NOMO-1 treated with DMSO at 0.1 percent for 48 hours (cell line): ENCODE results near the gene C9orf50.

Experiments used
- DNase-seq: peaks from one replicate; lab custom pipeline; 2025; ENCODE audit not compliant: unreplicated experiment; lab: John Stamatoyannopoulos, UW

Gene C9orf50

GRCh38 chr9:129611307-129611800 is 9.5 kb downstream of the C9orf50 start:
- no peak for DNase-seq

- peak; percentile 53 for DNase-seq
Measured at GRCh38 chr9:129610473-129611306, 10.2 kb downstream of the C9orf50 start.

GRCh38 chr9:129610213-129610472 is 10.8 kb downstream of the C9orf50 start:
- no peak for DNase-seq

- DNase-seq, result no peak
Measured at GRCh38 chr9:129609486-129610212, 11.3 kb downstream of the C9orf50 start.

DNA sequence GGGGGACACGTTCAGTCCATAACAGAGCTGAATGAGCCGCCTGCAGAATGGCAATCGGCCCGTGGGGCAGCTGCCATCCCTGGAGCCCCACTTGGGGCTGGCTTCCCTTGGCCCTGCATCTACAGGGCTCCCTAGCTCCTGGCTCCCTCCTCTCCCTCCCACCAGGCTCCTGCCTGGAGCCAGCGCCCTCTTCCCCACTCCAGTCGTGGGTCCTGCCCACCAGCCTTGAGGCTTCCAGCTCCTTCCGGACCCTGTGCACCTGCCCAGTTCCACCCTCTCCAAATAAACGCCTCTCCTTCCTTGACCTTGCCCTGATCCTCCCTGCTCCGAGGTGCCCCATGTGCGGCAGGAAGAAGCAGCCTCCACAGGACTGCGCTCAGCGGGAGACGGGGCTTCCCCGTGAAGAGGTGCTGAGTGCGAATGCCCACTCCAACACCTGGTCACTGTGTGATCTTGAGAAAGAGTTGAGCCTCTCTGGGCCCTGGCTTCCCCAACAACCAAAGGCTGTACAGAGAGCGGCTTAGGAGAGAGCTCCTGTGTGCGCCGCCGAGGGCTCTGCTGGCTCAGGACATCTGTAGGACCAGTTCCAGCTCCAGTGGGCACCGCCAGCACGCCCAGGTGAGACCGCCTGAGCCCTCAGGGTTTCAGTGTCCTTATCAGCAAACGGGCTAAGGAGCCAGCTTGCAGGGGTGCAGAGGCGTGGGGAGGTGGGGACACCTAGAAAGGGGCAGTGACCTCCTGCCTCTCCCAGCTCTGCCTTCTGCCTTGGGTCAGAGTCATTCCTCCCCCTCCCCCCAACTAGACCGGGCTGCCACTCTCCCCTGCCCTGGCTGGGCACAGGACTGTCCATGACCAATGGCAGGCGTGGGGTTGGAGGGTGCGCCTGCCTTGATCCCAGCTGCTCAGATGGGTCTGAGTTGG is 12.1 kb downstream of the C9orf50 start:
- no peak for DNase-seq

DNA sequence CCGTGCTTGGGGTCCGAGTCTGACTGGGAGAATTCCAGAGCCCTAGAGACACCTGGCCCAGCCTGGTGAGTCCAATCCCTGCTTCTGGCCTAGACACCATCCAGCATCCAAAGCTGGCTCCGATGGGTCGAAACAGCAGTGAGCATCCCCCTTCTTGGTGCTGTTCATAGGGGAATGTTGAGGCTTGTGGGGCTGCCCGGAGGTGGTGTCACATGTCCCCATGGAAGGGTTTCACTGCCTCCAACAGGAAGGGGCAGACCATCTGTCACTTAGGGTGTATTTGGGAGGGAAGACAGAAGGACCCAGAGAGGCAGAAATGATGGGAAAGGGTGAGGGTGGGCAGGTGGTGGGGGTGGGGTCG is 13.9 kb downstream of the C9orf50 start:
- DNase-seq, result no peak

DNA sequence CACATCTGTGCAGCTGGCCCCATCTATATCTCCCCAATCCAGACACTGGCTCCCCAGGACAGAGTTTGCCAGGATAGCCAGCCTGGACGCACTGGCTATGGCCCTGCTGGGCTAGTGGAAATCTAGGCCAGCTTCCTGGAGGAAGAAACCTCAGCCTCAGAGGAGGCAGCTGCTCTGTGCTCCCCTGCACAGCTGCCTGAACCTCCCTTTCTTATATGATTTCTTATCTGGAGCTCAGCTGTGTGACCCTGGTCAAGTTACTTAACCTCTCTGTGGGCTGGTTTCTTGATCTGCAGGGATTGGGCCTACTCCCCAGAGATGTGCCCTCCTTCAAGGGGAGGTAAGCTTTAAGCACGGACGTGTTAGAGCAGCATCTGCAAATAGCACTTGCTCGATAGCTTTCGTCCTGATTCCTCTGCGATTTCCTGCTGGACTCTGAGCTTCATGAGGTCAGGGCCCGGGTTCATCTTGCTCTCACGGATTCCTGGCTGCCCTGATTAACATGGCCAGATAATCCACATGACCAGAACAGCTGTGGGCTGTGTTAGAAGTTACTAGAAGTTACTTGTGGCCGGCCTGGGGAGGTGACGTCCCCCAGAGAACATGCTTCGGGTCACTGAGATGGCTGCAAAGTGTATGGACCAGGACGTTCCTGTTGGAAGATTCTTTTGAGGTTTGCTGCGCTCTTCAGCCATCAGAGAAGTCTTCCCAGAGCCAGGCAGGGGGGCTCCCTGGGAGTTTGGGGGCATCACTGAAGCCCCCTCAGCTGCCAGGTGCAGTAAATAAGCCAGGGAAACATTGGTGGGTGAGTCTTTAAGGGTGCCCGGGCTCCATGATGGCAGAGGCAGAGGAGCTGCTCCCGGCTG is 14.5 kb downstream of the C9orf50 start:
- DNase-seq, result no peak

DNA sequence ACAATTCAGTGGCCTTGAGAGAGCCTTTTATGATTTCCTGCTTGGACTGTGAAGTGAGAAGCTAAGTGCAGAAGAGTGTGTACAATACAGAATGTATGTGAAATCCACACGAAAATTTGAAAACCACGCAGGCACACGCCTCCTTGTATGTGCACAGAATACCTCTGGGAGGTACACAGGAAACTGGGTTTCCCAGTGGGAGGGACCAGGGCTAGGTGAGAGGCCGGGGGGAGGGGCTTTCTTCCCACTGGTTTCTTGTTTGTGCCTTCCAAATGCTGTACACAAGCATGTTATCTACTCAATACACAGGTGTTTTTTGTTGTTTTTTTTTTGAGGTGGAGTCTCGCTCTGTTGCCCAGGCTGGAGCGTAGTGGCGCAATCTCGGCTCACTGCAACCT is 16.1 kb downstream of the C9orf50 start:
- DNase-seq, result no peak

DNA sequence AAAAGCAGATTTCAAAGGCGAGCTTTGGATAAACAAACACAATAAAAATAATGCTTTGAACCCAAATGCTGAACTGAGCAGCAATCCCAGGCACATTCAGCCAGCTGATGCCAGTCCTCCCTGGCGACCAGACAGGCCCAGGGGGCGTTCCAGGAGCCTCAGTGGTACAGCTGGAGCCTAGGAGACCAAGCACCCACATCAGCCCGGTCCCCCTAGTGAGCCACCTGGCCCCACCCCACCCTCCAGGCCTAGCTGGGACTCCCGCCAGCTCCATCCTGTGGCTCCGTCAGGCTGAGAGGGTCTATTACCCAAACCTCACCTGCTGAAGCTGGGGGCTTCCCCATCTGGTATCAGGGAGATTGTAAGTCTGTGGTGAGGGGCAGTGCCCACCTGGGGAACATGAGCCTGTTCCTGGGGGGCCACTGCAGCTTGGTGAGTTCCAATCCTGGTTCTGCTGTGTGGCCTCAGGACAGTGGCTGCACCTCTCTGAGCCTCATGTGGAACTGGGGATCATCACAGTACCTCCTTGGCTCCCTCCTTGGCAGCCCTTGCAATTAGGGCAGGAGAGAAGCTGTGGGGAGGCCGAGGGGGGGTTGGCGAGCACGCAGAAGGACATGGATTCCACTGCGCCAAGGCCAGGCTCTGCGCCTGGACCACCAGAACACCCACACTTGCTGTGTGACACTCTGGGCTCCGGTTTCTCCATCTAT is 16.7 kb downstream of the C9orf50 start:
- DNase-seq, result no peak

DNA sequence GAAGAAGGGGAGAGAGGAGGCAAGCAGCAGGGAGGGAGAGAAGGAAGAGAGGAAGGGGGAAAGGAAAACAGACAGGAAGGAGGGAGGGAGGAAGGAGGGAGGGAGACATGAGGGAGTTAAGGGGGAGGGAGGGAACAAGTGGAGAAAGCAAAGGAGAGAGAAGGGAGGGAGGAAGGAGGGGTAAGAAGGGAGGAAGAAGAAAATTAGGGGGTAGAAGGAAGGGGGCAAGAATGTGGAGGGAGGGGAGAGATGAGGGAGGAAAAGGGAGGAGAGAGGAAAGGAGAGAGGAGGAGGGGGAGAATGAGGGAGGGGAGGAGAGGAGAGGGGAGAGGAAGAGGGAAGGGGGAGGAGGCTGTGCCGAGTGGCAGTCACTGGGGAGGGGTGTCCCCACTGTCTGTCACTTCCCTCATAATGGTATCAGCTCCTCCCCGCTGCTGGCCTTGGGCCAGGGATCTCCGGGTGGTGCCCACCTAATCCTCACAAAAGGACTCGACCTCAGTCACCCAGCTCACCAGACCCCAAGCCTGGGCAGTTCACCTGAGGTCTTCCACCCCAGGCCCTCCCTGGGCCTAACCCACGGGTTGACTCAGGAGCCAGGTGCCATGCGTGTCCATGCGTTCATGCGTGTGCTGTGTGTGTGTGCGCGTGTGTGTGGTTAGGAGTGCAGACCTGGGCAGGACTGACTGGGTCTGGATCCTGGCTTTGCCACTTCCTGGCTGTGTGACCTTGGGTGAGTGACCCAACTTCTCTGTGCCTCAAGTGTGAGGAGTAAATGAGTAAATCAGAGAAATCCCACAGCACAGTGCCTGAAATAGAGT is 18.1 kb downstream of the C9orf50 start:
- no peak for DNase-seq

- no peak for DNase-seq
Measured at GRCh38 chr9:129601082-129601674, 19.7 kb downstream of the C9orf50 start.

- DNase-seq, result no peak
Measured at GRCh38 chr9:129598089-129598596, 22.8 kb downstream of the C9orf50 start.

- DNase-seq, result no peak
Measured at GRCh38 chr9:129597355-129598088, 23.4 kb downstream of the C9orf50 start.

- DNase-seq, result no peak
Measured at GRCh38 chr9:129596541-129597331, 24.2 kb downstream of the C9orf50 start.

GRCh38 chr9:129595903-129596540 is 24.9 kb downstream of the C9orf50 start:
- DNase-seq, result no peak

DNA sequence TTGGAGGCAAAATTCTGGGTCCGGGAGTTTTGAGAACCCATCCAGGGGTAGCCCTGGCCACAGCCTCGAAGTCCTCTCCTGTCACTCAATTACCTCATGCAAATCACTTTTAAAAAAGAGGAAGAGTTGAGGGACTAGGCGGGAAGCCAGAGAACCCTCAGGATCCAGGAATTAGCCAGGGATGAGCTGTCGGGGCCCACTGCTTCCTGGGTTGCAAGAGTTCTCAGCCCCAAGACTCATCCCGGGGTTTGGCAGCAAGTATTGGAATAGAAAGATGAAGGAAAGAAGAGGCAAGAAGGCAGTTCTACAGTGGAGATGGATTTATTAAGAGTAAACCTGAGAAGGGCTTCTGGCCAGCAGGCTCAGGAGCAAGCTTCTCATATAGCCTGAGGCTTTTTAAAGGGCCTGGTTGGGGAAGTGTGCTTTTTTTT is 25.6 kb downstream of the C9orf50 start:
- no peak for DNase-seq
